ENCODE measurements around the gene KRTAP17-1.

GRCh38 chr17:41296846-41297245 lies 18.7 kb downstream of the KRTAP17-1 start:
- no peak for TF ChIP-seq POLR2A (IDR thresholded peaks at IDR 0.05)
- TF ChIP-seq, protein P1, sequence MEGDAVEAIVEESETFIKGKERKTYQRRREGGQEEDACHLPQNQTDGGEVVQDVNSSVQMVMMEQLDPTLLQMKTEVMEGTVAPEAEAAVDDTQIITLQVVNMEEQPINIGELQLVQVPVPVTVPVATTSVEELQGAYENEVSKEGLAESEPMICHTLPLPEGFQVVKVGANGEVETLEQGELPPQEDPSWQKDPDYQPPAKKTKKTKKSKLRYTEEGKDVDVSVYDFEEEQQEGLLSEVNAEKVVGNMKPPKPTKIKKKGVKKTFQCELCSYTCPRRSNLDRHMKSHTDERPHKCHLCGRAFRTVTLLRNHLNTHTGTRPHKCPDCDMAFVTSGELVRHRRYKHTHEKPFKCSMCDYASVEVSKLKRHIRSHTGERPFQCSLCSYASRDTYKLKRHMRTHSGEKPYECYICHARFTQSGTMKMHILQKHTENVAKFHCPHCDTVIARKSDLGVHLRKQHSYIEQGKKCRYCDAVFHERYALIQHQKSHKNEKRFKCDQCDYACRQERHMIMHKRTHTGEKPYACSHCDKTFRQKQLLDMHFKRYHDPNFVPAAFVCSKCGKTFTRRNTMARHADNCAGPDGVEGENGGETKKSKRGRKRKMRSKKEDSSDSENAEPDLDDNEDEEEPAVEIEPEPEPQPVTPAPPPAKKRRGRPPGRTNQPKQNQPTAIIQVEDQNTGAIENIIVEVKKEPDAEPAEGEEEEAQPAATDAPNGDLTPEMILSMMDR (IDR thresholded peaks at IDR 0.05) = no peak

All from thyroid gland (tissue), 4 donors.